HepG2 (cell line): ENCODE data around the gene KCNQ1OT1. TPM values are rescaled to one million over a fixed set of nuclear protein-coding genes. Genes with fewer than 3 reads are reported as not detected.

Experiments
- ATAC-seq: fragments of 200-7000 bp; cut with Tn5 transposase; 3 replicates; pipeline ENCODE4 v1.9.1; 2020; ENCODE audit warnings: mild to moderate bottlenecking, moderate library complexity
- BruUV-seq: library from RNA; stranded (reverse); fragments of 400-500 nt; replicated peaks from 2 replicates; lab custom pipeline; 2021; lab: Mats Ljungman, UMichigan
- CTCF ChIA-PET: fragments of 300-600 bp; formaldehyde crosslinking; extraction: SDS; loops from one replicate; lab custom pipeline; 2021; ENCODE audit warnings: low total read pairs, inconsistent platforms, low intra/inter-chr PET ratio; lab: Yijun Ruan, JAX
- POLR2A ChIA-PET: fragments of 350-600 bp; sonication (Branson Sonifier 250); formaldehyde crosslinking; loops from one replicate; lab custom pipeline; 2020; ENCODE audit warnings: antibody characterized with exemption, inconsistent platforms; lab: Yijun Ruan, JAX
- DNase-seq: peaks from one replicate; pipeline ENCODE4 v3.0.0-alpha.2; 2015; ENCODE audit warnings: low spot score
- FAIRE-seq: peaks from 3 replicates; lab custom pipeline; 2011; peaks lifted over from hg19 to GRCh38; lab: Jason Lieb, UNC
- H2AFZ ChIP-seq: one replicate; pipeline ENCODE4 v1.6.1; 2011; ENCODE audit warnings: low read length, inconsistent platforms
- H3K27ac ChIP-seq: fragments of 300-600 bp; 3 replicates; pipeline ENCODE4 v1.8.0; 2011; ENCODE audit warnings: mixed run types, mild to moderate bottlenecking, mixed read lengths, low read length, inconsistent platforms; ENCODE audit not compliant: insufficient read depth; ENCODE audit errors: extremely low read length
- H3K27me3 ChIP-seq, 2 experiments: fragments of 200-600 bp in 1 of 2; 2 replicates in 1 of 2; 3 replicates in 1 of 2; pipeline versions ENCODE4 v1.6.0 to v1.8.0; 2011; ENCODE audit warnings: low read length in 2 of 2, mild to moderate bottlenecking in 2 of 2, moderate library complexity in 2 of 2, inconsistent platforms in 1 of 2; ENCODE audit not compliant: insufficient read depth in 2 of 2, control insufficient read depth in 1 of 2
- H3K36me3 ChIP-seq, 2 experiments: fragments of 200-600 bp in 1 of 2; replicated peaks in 1 of 2; 2 replicates in 1 of 2; 3 replicates in 1 of 2; pipeline versions ENCODE4 v1.5.1 to v1.8.0; 2011; ENCODE audit warnings: low read length in 2 of 2, inconsistent platforms in 1 of 2; ENCODE audit not compliant: insufficient read depth in 2 of 2, control insufficient read depth in 1 of 2
- H3K4me1 ChIP-seq: 2 replicates; pipeline ENCODE4 v1.5.1; 2012; ENCODE audit warnings: low read length, inconsistent platforms; ENCODE audit not compliant: insufficient read depth
- H3K4me2 ChIP-seq: 2 replicates; pipeline ENCODE4 v1.6.0; 2011; ENCODE audit warnings: low read depth, low read length, inconsistent platforms
- H3K4me3 ChIP-seq, 3 experiments: fragments of 200-600 bp in 1 of 3; sonication (generic), shearing (Covaris generic) in 1 of 3; replicated peaks in 1 of 3; 2 replicates each; pipeline ENCODE4 v1.5.1; 2011 to 2016; ENCODE audit warnings: low read length in 3 of 3, inconsistent platforms in 2 of 3, low read depth in 2 of 3, mild to moderate bottlenecking in 2 of 3, control low read depth in 1 of 3, mixed read lengths in 1 of 3; ENCODE audit not compliant: insufficient read depth in 1 of 3
- H3K79me2 ChIP-seq: one replicate; pipeline ENCODE4 v1.6.1; 2011; ENCODE audit warnings: low read length, inconsistent platforms; ENCODE audit not compliant: insufficient read depth
- H3K9ac ChIP-seq: 2 replicates; pipeline ENCODE4 v1.6.0; 2011; ENCODE audit warnings: mild to moderate bottlenecking, low read depth, low read length, inconsistent platforms; ENCODE audit not compliant: insufficient read depth
- H3K9me3 ChIP-seq: 2 replicates; pipeline ENCODE4 v1.5.1; 2012; ENCODE audit warnings: mild to moderate bottlenecking, low read length
- H4K20me1 ChIP-seq: 2 replicates; pipeline ENCODE4 v1.6.0; 2011; ENCODE audit warnings: inconsistent platforms, mild to moderate bottlenecking, low read length, moderate library complexity; ENCODE audit not compliant: insufficient read depth
- ATF1 ChIP-seq: IDR thresholded peaks from 2 replicates; pipeline ENCODE4 v1.6.1; 2016; ENCODE audit warnings: mild to moderate bottlenecking, control low read depth
- HNRNPL ChIP-seq: fragments of 200-400 bp; formaldehyde crosslinking; IDR thresholded peaks from 2 replicates; pipeline ENCODE4 v1.6.1; 2017; ENCODE audit warnings: mild to moderate bottlenecking, low read depth, low read length
- ZNF138 ChIP-seq: sonication (generic); formaldehyde crosslinking; IDR thresholded peaks from 2 replicates; pipeline ENCODE4 v1.5.0; 2020; ENCODE audit warnings: mild to moderate bottlenecking, low read depth, missing genetic modification reagents
- ZNF281 ChIP-seq: sonication (generic); formaldehyde crosslinking; IDR thresholded peaks from 2 replicates; pipeline ENCODE4 v1.4.0; 2020; ENCODE audit warnings: missing genetic modification reagents, borderline replicate concordance
- WGBS: methylation state at CpG from one replicate; pipeline ENCODE4 v1.1.6; 2017; ENCODE audit warnings: low lambda C conversion rate; 5-methylcytosine and 5-hydroxymethylcytosine counted together
- in situ Hi-C: cut with HindIII; loops from 2 replicates; pipeline ENCODE4 v1.10.0; 2017; ENCODE audit warnings: low pct_unique_long_range_greater_than_20kb; ENCODE audit not compliant: extremely low pct_ligation_motif_present
- intact Hi-C: fragments of 100-400 bp; cut with micrococcal nuclease; formaldehyde crosslinking; loops from one replicate; pipeline ENCODE4 v1.10.0; 2022; ENCODE audit not compliant: unreplicated experiment
- polyA plus RNA-seq, 8 experiments: library from polyadenylated mRNA; depleted of rRNA in 3 of 8; stranded (reverse) in 7 of 8; unstranded in 1 of 8; fragments of >200 nt; fragmentation: Illumina TruSeq in 4 of 8; extraction: Trizol in 4 of 8; gene quantifications; 2 replicates each; pipeline versions ENCODE4 v1.2.1 to v1.2.3, GENCODE V29; 2011 to 2016; ENCODE audit warnings: low read depth in 4 of 8, missing spikeins in 1 of 8, mixed read lengths in 1 of 8; ENCODE audit not compliant: insufficient read depth in 1 of 8
- total RNA-seq, 5 experiments: library from RNA; depleted of rRNA; stranded (reverse); fragments of >200 nt; fragmentation: Illumina TruSeq; extraction: Trizol; gene quantifications; 2 replicates each; pipeline ENCODE4 v1.2.3, GENCODE V29; 2016; ENCODE audit warnings: low read depth in 1 of 5

Gene KCNQ1OT1
- total and polyA plus RNA-seq, 2 of the 13 experiments (the other 11 are each of a cell fraction or from before 2014, with no cell fraction given) = 1.3 to 18.9 TPM

DNA sequence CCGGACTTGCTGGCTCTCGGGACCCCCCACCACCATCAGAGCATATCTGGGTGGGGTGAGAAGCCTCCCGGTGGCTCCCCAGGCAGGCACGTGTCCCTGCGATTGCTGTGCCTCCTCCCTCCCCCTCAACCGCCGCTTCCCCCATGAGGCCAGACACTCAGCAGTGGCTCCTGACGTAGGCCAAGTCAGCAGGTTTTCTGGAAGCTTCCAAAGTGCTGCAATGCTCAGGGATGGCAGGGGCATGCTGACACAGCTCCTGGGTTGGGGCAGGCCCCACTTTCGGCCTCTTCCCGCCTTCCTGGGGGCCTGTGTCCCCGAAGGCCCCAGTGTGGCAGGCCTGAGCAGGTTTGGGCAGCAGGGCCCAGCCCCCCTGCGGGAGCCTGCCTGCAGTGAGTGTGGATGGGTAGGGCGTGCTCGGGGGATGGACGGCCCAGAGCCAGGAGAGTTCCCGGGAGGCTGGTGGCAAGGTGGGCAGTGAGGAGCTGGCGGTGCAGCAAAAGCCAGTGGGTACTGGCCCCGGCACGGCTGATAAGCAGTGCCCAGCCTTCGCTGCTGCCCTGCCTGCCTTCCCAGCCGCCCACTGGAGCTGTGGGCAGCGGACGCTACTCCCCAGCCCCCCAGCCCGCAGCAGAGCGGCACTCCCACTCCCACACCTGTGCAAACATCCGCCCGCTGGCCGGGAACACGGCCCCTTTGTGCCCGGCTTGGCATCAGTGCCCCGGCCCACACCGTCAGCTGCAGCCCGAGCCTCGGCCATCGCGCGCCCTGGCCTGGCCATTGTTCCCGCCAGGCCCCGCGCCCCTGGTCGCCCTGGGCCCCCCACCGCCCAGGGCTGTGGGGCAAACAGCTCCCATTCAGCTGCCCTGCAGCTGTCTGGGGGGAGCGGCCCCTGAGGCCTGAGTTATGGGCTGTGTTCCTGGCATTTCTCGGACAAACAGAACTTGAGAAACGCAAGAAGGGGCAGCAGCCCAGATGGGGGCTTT lies 125.0 kb downstream of the KCNQ1OT1 start:
- POLR2A ChIA-PET = no interaction called here
- Histone ChIP-seq H4K20me1 (no peaks in the 10 kb centered on the region), H3K9ac (no peak overlapping the region), H3K79me2 (no peaks in the 10 kb centered on the region), H3K9me3 (no peaks in the 10 kb centered on the region), H3K4me3 (no peak overlapping the region), H3K27ac (no peak overlapping the region), H3K4me1 (no peaks in the 10 kb centered on the region), H3K36me3 (no peaks in the 10 kb centered on the region), H3K27me3 (peaks cover 24 to 77% of the 10 kb centered on the region in 2 experiments), H2AFZ (no peak overlapping the region), H3K4me2 (no peak overlapping the region)
- DNase-seq (no peak), FAIRE-seq (no peak), ATAC-seq (no peak)
- intact Hi-C loops = no loop called here
- in situ Hi-C loops = no loop called here
- WGBS = 58% methylated on average over 8 of the region's 45 CpGs
- CTCF ChIA-PET = no interaction called here
- TF ChIP-seq ZNF281 (CRISPR knock-in tag) = no peak
- TF ChIP-seq HNRNPL = peak; percentile 95
- TF ChIP-seq ATF1 (CRISPR knock-in tag) = no peak
- TF ChIP-seq ZNF138 (CRISPR knock-in tag) = no peak
- no TSS peak for BruUV-seq
